H1 (cell line): ENCODE results near the gene SLC25A21. TPM values are rescaled to one million over a fixed set of nuclear protein-coding genes. Genes with fewer than 3 reads are reported as not detected.

Experiments used
- ATF2 ChIP-seq: IDR thresholded peaks from 2 replicates; pipeline ENCODE4 v1.6.1; 2012; ENCODE audit warnings: low read length, inconsistent platforms
- polyA plus RNA-seq, 7 experiments: library from polyadenylated mRNA; depleted of rRNA in 3 of 7; stranded (reverse) in 5 of 7; unstranded in 2 of 7; fragments of >200 nt in 5 of 7; fragments of 200-250 nt in 2 of 7; gene quantifications; 1 replicate in 5 of 7; 2 replicates in 1 of 7; 4 replicates in 1 of 7; pipeline versions ENCODE4 v1.2.1 to v1.2.3, GENCODE V29; 2011 to 2013; ENCODE audit warnings: missing spikeins in 2 of 7, mixed read lengths in 2 of 7
- total RNA-seq: library from RNA; stranded (reverse); fragmentation: NEBNext Ultra II Directional; extraction: Animal tissue kit (Norgen Biotek cat#: 25700); gene quantifications from 2 replicates; pipeline ENCODE4 v1.2.1, GENCODE V29; 2021

Gene SLC25A21
- total and polyA plus RNA-seq, 2 of the 8 experiments (the other 6 are each of a cell fraction or from before 2014, with no cell fraction given), result 6.9 to 15.7 TPM

DNA sequence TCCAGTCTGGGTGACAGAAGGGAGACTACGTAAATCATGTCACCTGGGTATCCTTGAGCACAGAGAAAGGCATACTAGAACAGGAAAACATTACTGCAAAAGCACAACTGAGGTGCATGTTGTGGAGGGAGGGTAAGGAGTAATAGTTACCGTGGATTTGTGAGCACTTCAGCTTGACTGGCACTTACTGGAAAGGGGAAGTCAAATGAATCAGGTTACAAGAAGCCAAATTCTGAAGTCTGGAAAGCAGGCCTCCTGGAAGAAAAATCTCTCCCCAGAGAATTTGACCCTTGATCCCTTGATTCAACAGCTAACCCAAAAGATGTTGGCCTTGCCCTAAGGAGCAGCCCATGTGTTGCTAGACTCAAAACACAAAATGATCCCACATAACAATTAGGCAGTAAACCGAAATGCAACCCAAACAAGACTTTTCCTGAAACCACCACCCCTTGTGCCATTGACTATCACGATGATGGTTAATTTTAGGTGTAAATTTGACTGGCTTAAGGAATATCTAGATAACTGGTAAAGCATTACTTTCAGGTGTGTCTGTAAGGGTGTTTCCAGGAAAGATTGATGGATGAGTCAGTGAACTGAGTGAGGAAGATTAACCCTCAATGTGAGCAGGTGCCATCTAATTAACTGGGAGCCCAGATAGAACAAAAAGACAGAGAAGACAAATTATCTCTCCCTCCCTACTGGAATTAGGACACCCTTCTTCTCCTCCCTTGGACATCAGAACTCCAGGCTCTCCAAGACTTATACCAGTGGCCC, 108.8 kb downstream of the SLC25A21 start (continued):
- no peak for TF ChIP-seq ATF2
- TF ChIP-seq, all 59 proteins: peak for 0
